Memory B cell (primary cell): Measurements from ENCODE around the gene RASA3.

Experiments used
- ATAC-seq: fragments of 150-1000 bp; cut with Tn5 transposase; 2 replicates; pipeline ENCODE4 v1.10.0; 2021; ENCODE audit warnings: low read depth, mild to moderate bottlenecking, moderate library complexity
- DNase-seq, 2 donors: peaks; one replicate each; pipeline ENCODE4 v3.0.0; 2022; ENCODE audit warnings: low spot score in 2 of 2
- H3K27ac Mint-ChIP-seq: one replicate; pipeline ENCODE4 v1.8.0; 2022; ENCODE audit warnings: mild to moderate bottlenecking, moderate library complexity, mixed read lengths
- H3K27me3 Mint-ChIP-seq: one replicate; pipeline ENCODE4 v1.8.0; 2022; ENCODE audit warnings: mixed read lengths
- H3K36me3 Mint-ChIP-seq: one replicate; pipeline ENCODE4 v1.8.0; 2022; ENCODE audit warnings: mild to moderate bottlenecking, mixed read lengths
- H3K4me1 Mint-ChIP-seq: one replicate; pipeline ENCODE4 v1.8.0; 2022; ENCODE audit warnings: mixed read lengths
- H3K4me3 Mint-ChIP-seq: one replicate; pipeline ENCODE4 v1.8.0; 2022; ENCODE audit warnings: mild to moderate bottlenecking, moderate library complexity, mixed read lengths
- H3K9me3 Mint-ChIP-seq: one replicate; pipeline ENCODE4 v1.8.0; 2022; ENCODE audit warnings: mixed read lengths

RASA3 gene

DNA sequence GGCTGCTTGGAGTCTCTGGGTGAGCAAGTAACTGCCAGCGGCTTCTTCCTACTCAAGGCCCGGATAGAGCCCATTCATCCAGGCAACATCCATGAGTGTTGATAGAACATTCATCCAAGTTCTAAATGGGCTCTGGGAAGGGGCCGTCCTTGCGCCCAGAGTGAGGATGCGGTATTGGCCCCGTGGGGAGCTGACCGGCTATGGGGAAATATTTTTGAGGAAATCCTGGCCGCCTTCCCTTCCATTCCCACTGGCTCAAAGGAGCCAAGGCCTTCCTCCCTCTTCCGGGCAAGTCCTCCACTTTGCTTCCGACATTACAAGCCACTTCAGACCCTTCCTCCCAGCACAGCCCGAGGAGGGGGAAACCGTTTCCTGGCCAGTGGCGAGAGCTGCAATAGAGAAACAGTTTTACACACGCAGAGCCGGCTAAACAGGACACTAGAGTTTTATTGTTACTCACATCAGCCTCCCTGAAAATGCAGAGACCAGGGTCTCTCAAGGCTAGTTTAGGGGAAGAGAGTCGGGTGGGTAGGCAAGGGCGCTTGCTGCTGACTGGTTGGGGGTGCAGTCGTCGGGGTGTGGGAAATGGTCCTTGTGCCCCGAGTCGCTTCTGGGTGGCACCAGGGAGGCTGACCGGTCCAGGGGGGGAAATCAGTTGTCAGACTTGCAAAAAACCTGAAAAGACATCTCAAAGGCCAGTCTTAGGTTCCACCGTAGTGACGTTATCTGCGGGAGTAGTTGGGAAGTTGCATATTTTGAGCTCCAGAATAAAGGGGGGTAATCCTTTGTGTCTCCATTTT, 196.1 kb downstream of the RASA3 start:
- no peak for DNase-seq
- peaks cover 24% of the 10 kb centered on the region for H3K27me3 Mint-ChIP-seq

DNA sequence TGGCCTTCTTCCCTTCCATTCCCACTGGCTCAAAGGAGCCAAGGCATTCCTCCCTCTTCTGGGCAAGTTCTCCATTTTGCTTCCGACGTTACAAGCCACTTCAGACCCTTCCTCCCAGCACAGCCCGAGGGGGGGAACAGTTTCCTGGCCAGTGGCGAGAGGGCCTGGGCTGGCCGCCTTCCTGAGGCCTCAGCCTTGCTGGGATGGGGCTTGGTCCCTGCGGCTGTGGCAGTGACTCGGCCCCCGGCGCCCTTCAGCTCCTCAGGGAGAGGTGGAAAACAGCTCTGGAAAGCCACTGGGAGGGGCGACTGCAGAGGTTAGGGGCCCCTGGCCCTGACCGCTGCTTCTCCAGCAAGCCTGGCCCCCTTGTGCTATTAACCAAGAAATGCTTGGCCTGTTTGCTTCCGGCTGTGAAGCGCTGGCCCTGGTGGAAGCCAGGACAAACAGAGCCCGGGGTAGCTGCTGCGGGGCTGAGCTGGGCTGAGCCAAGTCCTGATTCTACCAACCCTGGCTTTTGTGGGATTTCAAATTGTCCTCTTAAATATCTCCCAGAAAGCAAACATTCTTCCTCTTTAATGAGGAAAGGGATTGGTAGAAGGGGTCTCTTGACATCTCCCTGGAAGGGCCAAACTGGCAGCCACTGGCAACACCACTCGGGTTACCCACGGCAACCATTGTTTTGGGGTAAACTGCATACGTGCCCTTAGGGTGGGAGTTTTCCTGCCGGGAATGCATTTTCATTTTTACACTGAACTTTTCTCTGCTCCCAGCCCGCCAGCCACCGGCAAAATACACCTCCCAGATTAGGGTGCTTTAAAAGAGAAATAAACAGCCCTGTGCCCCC, 197.2 kb downstream of the RASA3 start:
- peaks cover 24% of the 10 kb centered on the region for H3K27me3 Mint-ChIP-seq
- H3K36me3 Mint-ChIP-seq: no peaks in the 10 kb centered on the region
- no peak for ATAC-seq
- H3K9me3 Mint-ChIP-seq: no peaks in the 10 kb centered on the region
- no peak for DNase-seq
- H3K4me3 Mint-ChIP-seq: no peak overlapping the region
- no peak overlapping the region for H3K27ac Mint-ChIP-seq
- no peaks in the 10 kb centered on the region for H3K4me1 Mint-ChIP-seq

More for the DNA sequence above, 196.1 kb downstream of the RASA3 start:
- no peaks in the 10 kb centered on the region for H3K9me3 Mint-ChIP-seq
- H3K27ac Mint-ChIP-seq: no peak overlapping the region
- H3K36me3 Mint-ChIP-seq: no peaks in the 10 kb centered on the region
- no peaks in the 10 kb centered on the region for H3K4me1 Mint-ChIP-seq
- ATAC-seq: no peak
- H3K4me3 Mint-ChIP-seq: no peak overlapping the region

DNA sequence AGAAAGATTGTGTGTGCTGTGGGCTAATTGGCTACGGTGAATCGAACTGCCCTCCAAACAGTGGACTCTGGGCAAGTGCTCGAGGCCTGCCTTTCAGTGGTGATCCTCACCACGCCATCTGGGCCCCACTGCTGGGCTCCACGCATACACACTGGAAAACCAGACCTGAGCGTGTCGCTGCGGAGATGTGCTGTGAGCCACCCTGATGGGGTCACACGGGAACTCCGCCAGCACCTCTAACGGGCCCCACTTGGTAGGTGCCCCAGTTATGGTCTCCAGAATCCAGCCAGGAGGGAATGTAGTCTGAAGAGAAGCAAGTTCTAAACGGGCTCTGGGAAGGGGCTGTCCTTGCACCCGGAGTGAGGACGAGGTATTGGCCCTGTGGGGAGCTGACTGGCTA, 197.8 kb downstream of the RASA3 start:
- ATAC-seq: no peak
- Mint-ChIP-seq H3K4me3 (no peak overlapping the region), H3K9me3 (no peaks in the 10 kb centered on the region), H3K36me3 (no peaks in the 10 kb centered on the region), H3K27me3 (peaks cover 24% of the 10 kb centered on the region), H3K4me1 (no peaks in the 10 kb centered on the region), H3K27ac (no peak overlapping the region)
- DNase-seq: no peak

DNA sequence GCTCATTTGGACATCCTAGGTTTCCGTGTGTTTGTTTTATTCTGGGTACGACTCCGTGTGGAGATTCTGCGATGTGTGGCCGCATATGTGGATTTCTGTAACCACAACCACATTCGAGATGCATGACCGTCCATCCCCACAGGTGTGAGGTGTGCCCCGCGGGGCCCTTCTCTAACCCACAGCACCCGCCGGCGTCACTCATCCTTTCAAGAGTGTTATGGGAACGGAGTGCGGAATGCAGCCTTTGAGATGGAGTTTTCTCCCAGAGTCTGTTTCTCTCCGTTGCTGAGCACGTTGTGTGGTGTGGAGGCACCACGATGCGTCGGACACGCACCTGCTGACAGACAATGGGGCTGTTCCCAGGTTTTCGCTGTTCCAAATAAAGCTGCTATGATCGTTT, 198.5 kb downstream of the RASA3 start:
- Mint-ChIP-seq H3K4me3 (no peak overlapping the region), H3K4me1 (no peaks in the 10 kb centered on the region), H3K27me3 (peaks cover 23% of the 10 kb centered on the region), H3K36me3 (no peaks in the 10 kb centered on the region), H3K9me3 (no peaks in the 10 kb centered on the region), H3K27ac (no peak overlapping the region)
- no peak for ATAC-seq
- DNase-seq: no peak

DNA sequence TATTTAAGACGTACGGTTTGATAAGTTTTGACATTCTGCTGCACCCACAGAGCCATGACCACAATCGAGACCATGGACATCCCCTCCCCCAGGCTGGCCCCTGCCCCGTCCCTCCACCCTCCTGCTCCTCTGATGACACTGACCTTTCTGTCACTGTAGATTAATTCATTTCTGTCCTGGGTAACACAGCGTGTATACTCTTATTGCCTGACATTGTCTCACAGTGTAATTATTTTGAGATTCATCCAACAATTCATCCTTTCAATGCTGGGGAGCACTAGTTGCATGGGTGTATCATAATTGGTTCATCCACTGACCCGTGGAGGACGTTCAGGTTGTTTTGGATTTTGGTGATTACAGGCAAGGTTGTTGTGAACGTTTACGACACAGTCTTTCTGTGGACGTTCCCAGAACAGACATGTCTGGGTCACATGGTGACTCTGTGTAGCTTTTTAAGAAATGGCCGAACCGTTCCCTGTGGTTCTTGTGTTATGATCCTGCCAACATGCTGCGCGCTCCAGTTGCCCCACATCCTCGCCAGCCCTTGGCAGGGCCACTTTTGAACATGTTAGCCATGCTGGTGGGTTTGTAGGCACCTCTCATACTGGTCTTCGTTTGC, 200.5 kb downstream of the RASA3 start:
- H3K4me1 Mint-ChIP-seq: no peaks in the 10 kb centered on the region
- no peaks in the 10 kb centered on the region for H3K9me3 Mint-ChIP-seq
- H3K27me3 Mint-ChIP-seq: peaks cover 12% of the 10 kb centered on the region
- H3K36me3 Mint-ChIP-seq: no peaks in the 10 kb centered on the region
- ATAC-seq (no peak), DNase-seq (no peak)
- no peak overlapping the region for H3K27ac Mint-ChIP-seq
- no peak overlapping the region for H3K4me3 Mint-ChIP-seq

DNA sequence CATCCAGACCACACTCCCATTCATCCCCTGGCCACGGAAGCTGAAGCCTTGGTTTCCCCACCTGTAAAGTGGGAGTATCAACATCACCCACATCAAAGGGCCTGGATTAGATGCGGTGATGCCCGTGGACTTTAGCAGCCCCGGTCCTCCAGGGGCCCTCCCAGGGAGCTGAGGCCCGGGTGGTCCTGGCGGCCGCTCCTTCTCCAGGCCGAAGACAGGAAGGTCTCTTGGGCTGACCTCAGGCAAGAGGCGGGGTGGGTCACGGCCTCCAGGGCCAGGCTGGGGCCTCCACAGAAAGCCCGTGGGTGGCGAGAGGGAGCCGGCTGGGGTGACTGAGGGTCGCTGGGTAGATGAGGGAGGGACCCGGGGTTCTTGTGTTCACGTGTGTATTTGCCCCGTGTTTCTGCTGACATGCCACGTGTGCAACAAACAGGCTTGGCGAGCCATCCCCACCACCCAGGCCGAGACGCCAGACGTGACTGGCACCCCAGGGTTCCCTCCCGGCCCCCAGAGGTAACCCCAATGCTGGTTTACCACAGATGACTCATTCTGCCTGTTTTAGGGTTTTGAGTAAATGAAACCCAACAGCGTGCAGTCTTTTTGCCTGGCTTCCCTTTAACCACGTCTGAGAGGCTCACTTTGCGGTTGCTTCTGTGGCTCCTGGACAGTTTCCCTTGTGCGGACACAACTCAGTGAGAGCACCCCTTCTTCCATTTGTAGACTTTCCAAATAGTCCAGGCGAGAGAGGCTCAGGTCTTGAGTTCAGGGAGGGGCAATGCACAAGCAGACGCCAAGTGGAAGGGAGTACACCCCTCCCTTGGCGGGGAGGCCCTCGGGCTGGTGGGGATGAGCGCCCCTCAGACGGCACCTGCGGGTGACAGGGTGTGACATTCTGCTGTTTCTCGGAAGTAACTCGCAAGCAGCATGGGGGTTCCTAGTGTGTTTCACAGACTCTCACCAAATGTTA, 201.5 kb downstream of the RASA3 start:
- Mint-ChIP-seq H3K4me3 (no peak overlapping the region), H3K27ac (no peak overlapping the region), H3K9me3 (no peaks in the 10 kb centered on the region), H3K36me3 (no peaks in the 10 kb centered on the region), H3K4me1 (no peaks in the 10 kb centered on the region), H3K27me3 (peaks cover 10% of the 10 kb centered on the region)
- ATAC-seq (no peak), DNase-seq (no peak)

DNA sequence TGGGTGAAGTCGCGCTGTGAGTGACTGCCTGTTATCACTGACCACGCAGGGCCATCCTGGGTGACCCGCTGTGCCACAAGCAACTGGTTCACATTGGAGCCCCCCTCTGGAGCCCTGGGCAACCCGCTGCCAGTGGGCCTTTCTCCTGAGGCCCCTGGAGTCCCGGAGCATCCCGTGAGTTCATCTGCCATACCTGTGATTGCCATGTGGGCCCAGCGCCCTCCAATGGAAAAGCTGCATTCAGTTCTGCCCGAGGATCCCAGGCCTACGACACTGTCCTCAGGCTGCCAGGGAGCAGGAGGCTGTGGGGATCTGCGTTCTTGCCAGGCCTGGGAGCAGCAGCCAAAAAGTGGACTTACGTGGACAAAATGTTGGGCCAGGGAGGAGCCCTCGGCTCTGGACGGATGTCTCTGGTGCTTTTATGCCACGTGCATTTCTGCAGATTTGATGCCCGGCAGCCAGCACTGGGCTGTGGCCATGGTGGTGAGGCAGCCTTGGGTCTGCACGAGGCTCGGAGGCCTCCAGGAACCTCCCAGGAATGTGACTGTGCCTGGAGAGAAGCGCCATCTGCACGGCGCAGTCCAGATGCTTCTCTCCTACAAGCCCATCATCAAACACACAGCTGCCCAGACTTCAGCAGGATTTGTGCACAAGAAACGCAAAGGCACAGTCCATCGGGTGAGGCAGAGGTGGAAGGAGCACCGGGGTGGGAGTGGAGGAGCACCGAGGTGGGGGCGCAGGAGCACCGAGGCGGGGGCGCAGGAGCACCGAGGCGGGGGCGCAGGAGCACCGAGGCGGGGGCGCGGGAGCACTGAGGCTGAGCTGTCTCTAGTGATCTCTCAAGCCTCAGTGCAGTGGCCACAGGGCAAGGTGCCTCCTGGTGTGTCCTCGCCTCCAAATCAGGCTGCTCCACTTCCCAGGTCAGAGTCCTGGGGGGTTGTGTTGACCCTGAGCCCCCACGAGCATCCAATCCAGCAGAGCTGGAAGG, 202.5 kb downstream of the RASA3 start:
- H3K27me3 Mint-ChIP-seq: peaks cover 15% of the 10 kb centered on the region
- ATAC-seq (no peak), DNase-seq (no peak)
- no peaks in the 10 kb centered on the region for H3K4me1 Mint-ChIP-seq
- H3K27ac Mint-ChIP-seq: no peak overlapping the region
- H3K9me3 Mint-ChIP-seq: no peaks in the 10 kb centered on the region
- no peaks in the 10 kb centered on the region for H3K36me3 Mint-ChIP-seq
- H3K4me3 Mint-ChIP-seq: no peak overlapping the region

DNA sequence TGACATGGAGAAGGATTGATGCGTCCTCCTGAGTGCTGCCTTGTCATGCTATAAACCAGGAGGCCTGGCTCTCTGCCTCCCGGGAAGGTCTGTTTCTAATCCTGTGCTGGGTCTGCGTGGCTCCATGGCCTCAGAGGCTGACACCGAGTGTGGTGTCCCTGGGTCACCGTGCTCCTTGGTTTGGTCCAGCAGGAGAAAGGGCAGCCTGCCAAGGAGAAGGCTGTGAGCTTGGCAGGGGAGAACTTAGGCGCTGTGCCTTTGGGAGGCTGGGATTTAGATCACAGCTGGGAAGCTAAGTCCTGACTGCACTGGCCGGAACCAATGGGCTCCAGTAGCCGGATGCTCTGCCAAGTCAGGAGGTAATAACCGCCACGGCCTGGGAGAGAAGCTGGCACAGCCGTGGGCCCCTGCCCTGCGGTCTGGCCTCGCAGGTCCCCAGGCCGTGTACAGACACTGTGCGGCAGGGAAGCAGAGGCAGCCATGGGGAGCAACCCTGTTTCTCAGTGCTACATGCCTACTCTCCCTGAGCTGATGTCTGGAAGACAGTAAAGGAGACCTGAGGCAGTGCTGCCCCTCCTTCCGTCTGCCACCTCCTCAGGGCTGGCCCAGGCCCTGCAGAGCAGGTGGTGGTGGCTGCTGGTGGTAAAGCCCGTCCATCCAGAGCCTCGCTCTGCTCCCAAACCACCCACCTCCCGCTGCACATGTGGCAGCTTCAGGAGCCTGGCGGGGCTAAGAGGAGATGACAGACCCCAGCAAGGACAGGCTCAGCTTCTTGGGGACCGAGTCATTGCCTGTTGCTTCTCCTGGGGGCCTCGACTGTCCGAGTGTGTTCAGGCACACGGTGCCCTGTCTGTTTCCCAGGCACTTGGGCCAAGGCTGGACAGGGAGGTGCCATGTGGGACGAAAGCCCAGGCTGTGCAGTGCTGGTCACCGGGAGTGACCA, 203.5 kb downstream of the RASA3 start:
- DNase-seq (no peak), ATAC-seq (no peak)
- peaks cover 12% of the 10 kb centered on the region for H3K27me3 Mint-ChIP-seq
- H3K4me1 Mint-ChIP-seq: no peaks in the 10 kb centered on the region
- no peaks in the 10 kb centered on the region for H3K9me3 Mint-ChIP-seq
- H3K27ac Mint-ChIP-seq: no peak overlapping the region
- H3K4me3 Mint-ChIP-seq: no peak overlapping the region
- no peaks in the 10 kb centered on the region for H3K36me3 Mint-ChIP-seq
